Measurements from ENCODE around the gene GPC1.

GRCh38 chr2:240450532-240451107 lies 15.2 kb downstream of the GPC1 start:
- TF ChIP-seq FOS (IDR thresholded peaks at IDR 0.05; ENCODE audit: low read depth, low read length) (no peak), CTCF (conservative IDR thresholded peaks at IDR 0.05; ENCODE audit: low read depth, low read length) (no peak), CEBPB (IDR thresholded peaks at IDR 0.05; ENCODE audit: low read depth, low read length) (no peak), RAD21 (IDR thresholded peaks at IDR 0.05; ENCODE audit: low read length) (no peak), POLR2A (IDR thresholded peaks at IDR 0.05; ENCODE audit: low read depth, low read length) (no peak), MAFK (IDR thresholded peaks at IDR 0.05; ENCODE audit: low read depth, low read length) (no peak), CHD1 (IDR thresholded peaks at IDR 0.05; ENCODE audit: low read depth, low read length) (no peak), USF2 (IDR thresholded peaks at IDR 0.05; ENCODE audit: low read depth, low read length) (no peak)
